HepG2 (cell line): Measurements from ENCODE around the gene SLC12A9. TPM values are rescaled to one million over a fixed set of nuclear protein-coding genes. Genes with fewer than 3 reads are reported as not detected.

Experiments
- AHR ChIP-seq: IDR thresholded peaks from 2 replicates; pipeline ENCODE4 v1.6.1; 2018; ENCODE audit warnings: missing genetic modification reagents, missing compliant biosample characterization
- ATF4 ChIP-seq, 2 experiments: fragments of 450-650 bp in 1 of 2; sonication (generic) in 1 of 2; formaldehyde crosslinking; IDR thresholded peaks; 2 replicates each; pipeline versions ENCODE4 v1.5.0 to v1.8.0; 2020 to 2022; ENCODE audit warnings: mild to moderate bottlenecking in 1 of 2, missing genetic modification reagents in 1 of 2
- CEBPZ ChIP-seq: IDR thresholded peaks from 2 replicates; pipeline ENCODE4 v1.6.1; 2012; ENCODE audit warnings: low read length, improper control_type of control experiment
- CENPBD1 ChIP-seq: sonication (generic); formaldehyde crosslinking; IDR thresholded peaks from 2 replicates; pipeline ENCODE4 v1.8.0; 2022; ENCODE audit warnings: missing genetic modification reagents, low read depth, mild to moderate bottlenecking, borderline replicate concordance
- CENPX ChIP-seq: sonication (generic); formaldehyde crosslinking; IDR thresholded peaks from 2 replicates; pipeline ENCODE4 v1.9.0; 2021; ENCODE audit warnings: mild to moderate bottlenecking, missing genetic modification reagents, moderate library complexity
- E2F5 ChIP-seq: sonication (generic); formaldehyde crosslinking; conservative IDR thresholded peaks from 2 replicates; pipeline ENCODE4 v1.4.0; 2020; ENCODE audit warnings: missing genetic modification reagents
- ETV6 ChIP-seq: sonication (generic); formaldehyde crosslinking; conservative IDR thresholded peaks from 2 replicates; pipeline ENCODE4 v1.4.0; 2020; ENCODE audit warnings: missing genetic modification reagents
- FIP1L1 ChIP-seq: fragments of 200-400 bp; formaldehyde crosslinking; IDR thresholded peaks from 2 replicates; pipeline ENCODE4 v1.6.1; 2018; ENCODE audit warnings: low read depth, mild to moderate bottlenecking, low read length, moderate library complexity, borderline replicate concordance; ENCODE audit not compliant: insufficient read depth
- FOSL1 ChIP-seq: sonication (generic); formaldehyde crosslinking; IDR thresholded peaks from 2 replicates; pipeline ENCODE4 v1.9.0; 2021; ENCODE audit warnings: missing genetic modification reagents, borderline replicate concordance
- HDAC6 ChIP-seq: fragments of 200-600 bp; sonication (generic); IDR thresholded peaks from 2 replicates; pipeline ENCODE4 v1.7.0; 2017; ENCODE audit warnings: mild to moderate bottlenecking, antibody characterized with exemption, low read length, low read depth
- IKZF4 ChIP-seq: sonication (generic); formaldehyde crosslinking; IDR thresholded peaks from 2 replicates; pipeline ENCODE4 v1.5.1; 2020; ENCODE audit warnings: borderline replicate concordance, mild to moderate bottlenecking, low read depth, missing genetic modification reagents; ENCODE audit errors: not compliant biosample characterization
- MAF1 ChIP-seq: sonication (generic); formaldehyde crosslinking; IDR thresholded peaks from 2 replicates; pipeline ENCODE4 v1.5.0; 2020; ENCODE audit warnings: missing genetic modification reagents, borderline replicate concordance
- MED1 ChIP-seq: sonication (generic); formaldehyde crosslinking; IDR thresholded peaks from 2 replicates; pipeline ENCODE4 v1.4.0; 2020; ENCODE audit warnings: missing genetic modification reagents
- NFIC ChIP-seq: IDR thresholded peaks from 2 replicates; pipeline ENCODE4 v1.6.1; 2012; ENCODE audit warnings: mild to moderate bottlenecking, low read length, inconsistent platforms
- SUZ12 ChIP-seq: fragments of 150-350 bp; IDR thresholded peaks from 2 replicates; pipeline ENCODE4 v1.6.1; 2014; ENCODE audit warnings: low read depth, low read length
- TBX2 ChIP-seq: sonication (generic); formaldehyde crosslinking; IDR thresholded peaks from 2 replicates; pipeline ENCODE4 v1.5.0; 2020; ENCODE audit warnings: missing genetic modification reagents, mild to moderate bottlenecking, borderline replicate concordance
- ZC3H4 ChIP-seq: sonication (generic); formaldehyde crosslinking; IDR thresholded peaks from 2 replicates; pipeline ENCODE4 v1.4.0; 2020; ENCODE audit warnings: missing genetic modification reagents, borderline replicate concordance
- ZKSCAN1 ChIP-seq: fragments of 150-350 bp; IDR thresholded peaks from 2 replicates; pipeline ENCODE4 v1.6.1; 2014; ENCODE audit warnings: low read length
- ZNF451 ChIP-seq: sonication (generic); formaldehyde crosslinking; IDR thresholded peaks from 2 replicates; pipeline ENCODE4 v1.5.0; 2020; ENCODE audit warnings: mild to moderate bottlenecking, missing genetic modification reagents
- ZNF503 ChIP-seq: sonication (generic); formaldehyde crosslinking; IDR thresholded peaks from 2 replicates; pipeline ENCODE4 v1.4.0; 2020; ENCODE audit warnings: missing genetic modification reagents
- ZNF530 ChIP-seq: sonication (generic); formaldehyde crosslinking; IDR thresholded peaks from 2 replicates; pipeline ENCODE4 v1.5.0; 2020; ENCODE audit warnings: low read depth, mild to moderate bottlenecking, missing genetic modification reagents
- ZNF678 ChIP-seq: sonication (generic); formaldehyde crosslinking; IDR thresholded peaks from 2 replicates; pipeline ENCODE4 v1.4.0; 2020; ENCODE audit warnings: mild to moderate bottlenecking, missing genetic modification reagents
- ZSCAN31 ChIP-seq: sonication (generic); formaldehyde crosslinking; IDR thresholded peaks from 2 replicates; pipeline ENCODE4 v1.5.0; 2020; ENCODE audit warnings: low read depth, mild to moderate bottlenecking, missing genetic modification reagents
- polyA plus RNA-seq, 8 experiments: library from polyadenylated mRNA; depleted of rRNA in 3 of 8; stranded (reverse) in 7 of 8; unstranded in 1 of 8; fragments of >200 nt; fragmentation: Illumina TruSeq in 4 of 8; extraction: Trizol in 4 of 8; gene quantifications; 2 replicates each; pipeline versions ENCODE4 v1.2.1 to v1.2.3, GENCODE V29; 2011 to 2016; ENCODE audit warnings: low read depth in 4 of 8, missing spikeins in 1 of 8, mixed read lengths in 1 of 8; ENCODE audit not compliant: insufficient read depth in 1 of 8
- total RNA-seq, 5 experiments: library from RNA; depleted of rRNA; stranded (reverse); fragments of >200 nt; fragmentation: Illumina TruSeq; extraction: Trizol; gene quantifications; 2 replicates each; pipeline ENCODE4 v1.2.3, GENCODE V29; 2016; ENCODE audit warnings: low read depth in 1 of 5

SLC12A9 gene
- total and polyA plus RNA-seq, 2 of the 13 experiments (the other 11 are each of a cell fraction or from before 2014, with no cell fraction given) = 8.7 to 16.6 TPM

- TF ChIP-seq ZNF451 (CRISPR knock-in tag) (no peak), HDAC6 (no peak), IKZF4 (CRISPR knock-in tag) (no peak), E2F5 (CRISPR knock-in tag) (no peak), ZNF530 (CRISPR knock-in tag) (no peak), ZSCAN31 (no peak), TBX2 (CRISPR knock-in tag) (no peak), MED1 (CRISPR knock-in tag) (no peak), CEBPZ (no peak), ZKSCAN1 (no peak), ETV6 (CRISPR knock-in tag) (no peak), FIP1L1 (no peak), FOSL1 (CRISPR knock-in tag) (no peak), ZNF503 (CRISPR knock-in tag) (no peak), ZC3H4 (CRISPR knock-in tag) (no peak), NFIC (no peak), CENPX (CRISPR knock-in tag) (no peak), SUZ12 (no peak), MAF1 (CRISPR knock-in tag) (0 out of 2 replicates have a peak, but pooled peaks have one; percentile 41), CENPBD1 (CRISPR knock-in tag) (no peak), AHR (CRISPR knock-in tag) (no peak), ATF4 (CRISPR knock-in tag; IDR thresholded peaks at IDR 0.05) (0 out of 4 replicates have a peak, but pooled peaks of 1 of the 2 experiments have one; percentile 12), ZNF678 (CRISPR knock-in tag) (no peak)
Observed at GRCh38 chr7:100895956-100896731, 43.6 kb downstream of the SLC12A9 start (continued).
